Tibial artery (tissue), 4 donors: ENCODE results near the gene C10orf90.

Experiments
- DNase-seq, 2 donors: peaks; one replicate each; pipeline ENCODE4 v3.0.0-alpha.2; 2019
- H3K27ac ChIP-seq, 2 donors: fragments of 200-600 bp; sonication (generic) in 1 of 2; 1 replicate in 1 of 2; 2 replicates in 1 of 2; pipeline ENCODE4 v1.5.1; 2018 to 2019; ENCODE audit warnings: mild to moderate bottlenecking in 1 of 2
- H3K27me3 ChIP-seq, 2 donors: fragments of 200-600 bp; sonication (generic) in 1 of 2; one replicate each; pipeline versions ENCODE4 v1.5.1 to v1.6.0; 2016 to 2019
- H3K36me3 ChIP-seq, 3 donors: fragments of 200-600 bp; sonication (generic) in 2 of 3; one replicate each; pipeline ENCODE4 v1.5.1; 2016 to 2019; ENCODE audit warnings: mild to moderate bottlenecking in 2 of 3
- H3K4me1 ChIP-seq, 4 donors: fragments of 200-600 bp; sonication (generic) in 2 of 4; 1 replicate in 3 of 4; 2 replicates in 1 of 4; pipeline ENCODE4 v1.5.1; 2016 to 2019
- H3K4me3 ChIP-seq, 2 donors: fragments of 200-600 bp; sonication (generic) in 1 of 2; 1 replicate in 1 of 2; 2 replicates in 1 of 2; pipeline ENCODE4 v1.5.1; 2018 to 2019; ENCODE audit warnings: mild to moderate bottlenecking in 2 of 2
- H3K9me3 ChIP-seq, 3 donors: fragments of 200-600 bp; sonication (generic) in 1 of 3; one replicate each; pipeline ENCODE4 v1.5.1; 2016 to 2019
- intact Hi-C: fragments of 100-400 bp; cut with DNase I; formaldehyde crosslinking; loops from one replicate; pipeline ENCODE4 v1.15.0; 2023; ENCODE audit warnings: low total_unique reads
- TF ChIP-seq, protein P1 (sequence below), 2 experiments: fragments of 200-600 bp in 1 of 2; fragments of 450-650 bp in 1 of 2; IDR thresholded peaks; one replicate each; pipeline ENCODE4 v1.5.1; 2017 to 2019; ENCODE audit warnings: antibody characterized with exemption in 2 of 2, mild to moderate bottlenecking in 1 of 2, moderate library complexity in 1 of 2

Gene C10orf90

DNA sequence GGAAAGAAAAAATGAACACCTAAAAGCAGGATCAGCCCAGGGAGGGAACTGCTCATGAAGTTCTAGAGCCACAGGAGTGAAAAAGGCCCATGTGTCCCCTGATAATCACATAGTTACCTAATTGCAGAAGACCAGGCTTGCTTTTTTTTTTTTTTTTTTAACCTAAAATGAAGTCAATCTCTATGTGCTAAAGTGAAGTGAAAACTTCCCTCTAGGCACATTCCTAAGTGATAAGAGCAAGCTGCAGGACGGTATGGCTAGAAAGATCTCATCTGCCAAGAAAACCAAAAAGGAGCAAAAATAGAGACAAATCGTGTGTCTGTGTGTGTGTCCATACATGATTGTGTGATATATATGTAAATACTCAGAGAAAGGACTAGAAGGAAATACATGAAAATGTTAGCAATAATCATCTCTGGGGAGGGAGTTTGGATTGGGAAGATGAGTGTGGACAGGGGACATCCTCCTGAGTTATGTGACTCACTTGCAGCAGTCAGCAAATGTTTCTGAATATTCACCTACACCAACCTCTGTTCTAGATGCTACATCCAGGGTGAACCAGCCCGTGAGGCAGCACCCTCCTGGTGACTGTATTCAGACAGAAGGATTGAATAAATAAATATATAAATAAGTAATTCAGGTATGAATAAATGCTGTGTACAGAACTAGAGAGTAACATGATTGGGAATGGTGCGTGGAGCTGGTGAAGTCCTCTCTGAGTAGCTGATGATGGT, 76.4 kb downstream of the C10orf90 start:
- TF ChIP-seq, protein P1, sequence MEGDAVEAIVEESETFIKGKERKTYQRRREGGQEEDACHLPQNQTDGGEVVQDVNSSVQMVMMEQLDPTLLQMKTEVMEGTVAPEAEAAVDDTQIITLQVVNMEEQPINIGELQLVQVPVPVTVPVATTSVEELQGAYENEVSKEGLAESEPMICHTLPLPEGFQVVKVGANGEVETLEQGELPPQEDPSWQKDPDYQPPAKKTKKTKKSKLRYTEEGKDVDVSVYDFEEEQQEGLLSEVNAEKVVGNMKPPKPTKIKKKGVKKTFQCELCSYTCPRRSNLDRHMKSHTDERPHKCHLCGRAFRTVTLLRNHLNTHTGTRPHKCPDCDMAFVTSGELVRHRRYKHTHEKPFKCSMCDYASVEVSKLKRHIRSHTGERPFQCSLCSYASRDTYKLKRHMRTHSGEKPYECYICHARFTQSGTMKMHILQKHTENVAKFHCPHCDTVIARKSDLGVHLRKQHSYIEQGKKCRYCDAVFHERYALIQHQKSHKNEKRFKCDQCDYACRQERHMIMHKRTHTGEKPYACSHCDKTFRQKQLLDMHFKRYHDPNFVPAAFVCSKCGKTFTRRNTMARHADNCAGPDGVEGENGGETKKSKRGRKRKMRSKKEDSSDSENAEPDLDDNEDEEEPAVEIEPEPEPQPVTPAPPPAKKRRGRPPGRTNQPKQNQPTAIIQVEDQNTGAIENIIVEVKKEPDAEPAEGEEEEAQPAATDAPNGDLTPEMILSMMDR (IDR thresholded peaks at IDR 0.05), result no peak
- no peak for DNase-seq
- H3K9me3 ChIP-seq, result no peaks in the 10 kb centered on the region
- no peak overlapping the region for H3K4me3 ChIP-seq
- intact Hi-C loops, result no loop called here
- H3K4me1 ChIP-seq, result no peaks in the 10 kb centered on the region
- H3K27ac ChIP-seq, result no peak overlapping the region
- H3K27me3 ChIP-seq, result no peaks in the 10 kb centered on the region
- H3K36me3 ChIP-seq, result no peaks in the 10 kb centered on the region

DNA sequence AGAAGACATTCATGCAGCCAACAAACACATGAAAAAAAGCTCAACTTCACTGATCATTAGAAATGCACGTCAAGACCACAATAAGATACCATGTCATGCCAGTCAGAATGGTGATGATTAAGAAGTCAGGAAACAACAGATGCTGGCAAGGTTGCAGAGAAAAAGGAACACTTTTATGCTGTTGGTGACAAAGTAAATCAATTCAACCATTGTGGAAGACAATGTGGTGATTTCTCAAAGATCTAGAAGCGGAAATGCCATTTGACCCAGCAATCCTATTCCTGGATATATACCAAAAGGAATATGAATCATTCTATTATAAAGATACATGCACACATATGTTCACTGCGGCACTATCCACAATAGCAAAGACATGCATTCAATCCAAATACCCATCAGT, 77.6 kb downstream of the C10orf90 start:
- Histone ChIP-seq H3K9me3 (no peaks in the 10 kb centered on the region), H3K27me3 (peaks cover 0 to 4% of the 10 kb centered on the region in 2 donors), H3K27ac (no peak overlapping the region), H3K4me1 (no peaks in the 10 kb centered on the region), H3K36me3 (no peaks in the 10 kb centered on the region), H3K4me3 (no peak overlapping the region)
- intact Hi-C loops, result no loop called here
- DNase-seq, result no peak
- TF ChIP-seq, protein P1 (IDR thresholded peaks at IDR 0.05), result no peak

DNA sequence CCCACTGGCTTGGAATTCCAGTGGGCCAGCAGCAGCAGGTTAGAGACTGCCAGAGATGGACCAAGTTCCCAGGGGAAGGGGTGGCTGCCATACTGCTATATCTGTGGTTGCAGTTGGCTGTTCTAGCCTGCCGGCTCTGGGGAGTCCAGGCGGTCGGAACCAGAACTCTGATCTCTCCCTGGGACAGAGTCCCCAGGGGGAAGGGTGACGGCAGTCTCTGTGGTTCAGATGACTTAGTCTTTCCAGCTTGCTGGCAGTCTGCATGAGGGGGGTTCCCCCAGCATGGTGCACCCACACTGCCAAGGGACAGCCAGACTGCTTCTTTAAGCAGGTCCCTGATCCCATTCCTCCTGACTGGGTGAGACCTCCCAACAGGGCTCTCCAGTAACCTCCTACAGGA, 82.5 kb downstream of the C10orf90 start:
- peaks cover 0 to 18% of the 10 kb centered on the region in 2 donors for H3K27me3 ChIP-seq
- H3K27ac ChIP-seq, result no peak overlapping the region
- TF ChIP-seq, protein P1 (IDR thresholded peaks at IDR 0.05), result no peak
- intact Hi-C loops, result no loop called here
- no peak overlapping the region for H3K4me3 ChIP-seq
- no peaks in the 10 kb centered on the region for H3K36me3 ChIP-seq
- DNase-seq, result no peak
- H3K4me1 ChIP-seq, result no peaks in the 10 kb centered on the region
- H3K9me3 ChIP-seq, result no peaks in the 10 kb centered on the region

DNA sequence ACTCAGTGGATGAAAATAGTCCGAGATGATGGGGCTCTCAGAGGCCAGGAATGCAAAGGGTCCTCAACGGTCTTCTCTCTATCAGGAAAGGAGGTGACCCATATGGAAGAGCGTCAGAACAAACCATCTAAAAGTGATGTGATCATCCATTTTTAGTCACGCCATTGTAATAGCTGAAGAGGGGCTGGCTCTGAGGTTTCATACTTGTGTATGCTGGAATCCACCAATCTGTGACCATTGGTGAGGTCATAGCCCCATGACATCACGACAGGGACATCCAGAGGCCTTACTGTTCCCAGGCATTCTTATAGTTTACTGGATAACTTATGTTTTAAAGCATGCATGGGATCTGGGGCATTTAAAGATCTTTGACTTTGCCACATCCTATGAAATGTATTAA, 83.6 kb downstream of the C10orf90 start:
- Histone ChIP-seq H3K27me3 (peaks cover 0 to 19% of the 10 kb centered on the region in 2 donors), H3K4me3 (no peak overlapping the region), H3K27ac (no peak overlapping the region), H3K9me3 (no peaks in the 10 kb centered on the region), H3K36me3 (no peaks in the 10 kb centered on the region), H3K4me1 (no peaks in the 10 kb centered on the region)
- TF ChIP-seq, protein P1 (IDR thresholded peaks at IDR 0.05), result no peak
- intact Hi-C loops, result no loop called here
- no peak for DNase-seq

DNA sequence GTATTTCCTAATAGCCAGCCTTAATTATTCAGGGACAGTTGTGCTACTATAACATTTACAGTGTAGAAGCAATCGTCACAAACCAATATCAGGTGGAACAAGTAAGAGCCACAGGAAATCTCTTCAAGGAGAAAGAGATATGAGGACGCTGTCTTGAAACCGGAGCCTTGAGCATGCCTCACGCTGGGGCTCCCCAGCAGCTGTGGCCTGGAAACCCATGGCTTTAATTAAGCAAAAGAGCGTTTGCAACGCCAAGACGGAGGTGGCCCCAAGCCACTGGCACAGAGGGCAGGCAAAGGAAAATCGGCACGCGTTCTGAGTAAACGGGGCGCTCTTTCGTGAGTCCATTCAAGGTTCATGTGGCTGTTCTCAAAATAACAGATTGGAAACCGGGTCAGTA, 84.4 kb downstream of the C10orf90 start:
- intact Hi-C loops, result no loop called here
- TF ChIP-seq, protein P1 (IDR thresholded peaks at IDR 0.05), result no peak
- no peak for DNase-seq
- Histone ChIP-seq H3K27me3 (peaks cover 0 to 20% of the 10 kb centered on the region in 2 donors), H3K36me3 (no peaks in the 10 kb centered on the region), H3K4me3 (no peak overlapping the region), H3K27ac (no peak overlapping the region), H3K9me3 (no peaks in the 10 kb centered on the region), H3K4me1 (no peaks in the 10 kb centered on the region)
